SIG-M5 treated with dmso at 0.1 percent for 504 hours (cell line): Measurements from ENCODE around the gene CYP19A1.

ENCODE experiments used
- DNase-seq: peaks from one replicate; lab custom pipeline; 2025; ENCODE audit not compliant: unreplicated experiment; lab: John Stamatoyannopoulos, UW

Gene CYP19A1

GRCh38 chr15:51338496-51338895 is at the start of gene CYP19A1:
Gene CYP19A1, minus strand, starts transcription at chr15:51338596. Its CDS starts 95,684 bp downstream, at chr15:51242912.
- DNase-seq: no peak

DNA sequence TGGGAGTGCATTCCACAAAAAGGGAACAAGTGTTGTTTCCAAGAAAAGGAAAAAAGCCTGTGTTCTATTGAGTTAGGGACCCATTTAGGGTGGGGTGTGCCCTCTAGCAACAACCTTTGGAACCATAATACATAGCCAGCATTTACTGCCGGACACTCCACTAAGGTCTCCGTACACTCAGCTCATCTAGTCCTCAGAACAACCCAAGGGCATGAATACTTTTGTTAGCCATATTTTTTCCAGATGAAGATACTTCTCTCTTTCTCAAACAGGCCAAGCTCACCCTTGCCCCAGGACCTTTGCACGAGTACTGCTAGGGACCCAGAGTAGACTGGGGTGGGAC is 49.3 kb upstream of the CYP19A1 start:
- DNase-seq: no peak

GRCh38 chr15:51386960-51387698 is 48.7 kb upstream of the CYP19A1 start:
- DNase-seq: no peak

GRCh38 chr15:51386486-51386885 is 48.1 kb upstream of the CYP19A1 start:
- no peak for DNase-seq

DNA sequence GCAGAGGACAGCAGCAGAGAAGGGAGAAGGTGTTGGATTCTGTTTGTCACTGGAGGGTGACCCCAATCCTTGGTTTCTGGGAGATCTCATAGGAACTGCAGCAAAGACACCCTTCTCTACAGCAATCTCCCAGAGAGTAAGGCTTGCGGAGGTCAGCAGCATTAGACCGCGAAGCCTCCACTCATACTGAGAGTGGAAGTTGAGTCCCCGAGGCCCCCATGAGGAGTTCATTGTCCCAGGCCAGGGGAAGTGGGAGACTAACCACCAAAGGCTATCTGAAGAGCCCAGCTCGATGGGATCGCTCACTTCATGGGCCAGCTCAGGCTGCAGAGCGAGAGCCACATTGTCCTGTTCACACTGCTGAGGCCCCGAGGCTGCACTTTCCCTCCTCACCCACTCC is 47.6 kb upstream of the CYP19A1 start:
- DNase-seq: no peak

DNA sequence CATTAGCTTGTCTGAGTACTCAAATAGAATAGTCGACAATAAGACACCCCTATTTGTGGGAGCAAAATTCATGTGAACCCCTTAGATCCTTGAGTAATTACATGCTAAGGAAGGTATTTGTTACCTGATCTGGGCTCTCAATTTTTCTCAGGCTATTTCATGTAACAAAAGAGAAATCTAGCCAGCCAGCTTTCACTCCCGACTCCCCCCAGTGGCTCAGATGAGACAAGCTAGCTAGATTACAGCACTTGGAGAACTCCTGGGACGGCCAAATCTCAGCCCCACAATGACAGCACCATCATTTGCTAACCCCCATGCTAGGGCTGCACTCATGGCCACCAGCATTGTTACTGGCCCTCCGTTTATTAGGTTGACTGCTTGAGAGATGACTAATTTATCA is 44.4 kb upstream of the CYP19A1 start:
- peak; percentile 56 for DNase-seq

DNA sequence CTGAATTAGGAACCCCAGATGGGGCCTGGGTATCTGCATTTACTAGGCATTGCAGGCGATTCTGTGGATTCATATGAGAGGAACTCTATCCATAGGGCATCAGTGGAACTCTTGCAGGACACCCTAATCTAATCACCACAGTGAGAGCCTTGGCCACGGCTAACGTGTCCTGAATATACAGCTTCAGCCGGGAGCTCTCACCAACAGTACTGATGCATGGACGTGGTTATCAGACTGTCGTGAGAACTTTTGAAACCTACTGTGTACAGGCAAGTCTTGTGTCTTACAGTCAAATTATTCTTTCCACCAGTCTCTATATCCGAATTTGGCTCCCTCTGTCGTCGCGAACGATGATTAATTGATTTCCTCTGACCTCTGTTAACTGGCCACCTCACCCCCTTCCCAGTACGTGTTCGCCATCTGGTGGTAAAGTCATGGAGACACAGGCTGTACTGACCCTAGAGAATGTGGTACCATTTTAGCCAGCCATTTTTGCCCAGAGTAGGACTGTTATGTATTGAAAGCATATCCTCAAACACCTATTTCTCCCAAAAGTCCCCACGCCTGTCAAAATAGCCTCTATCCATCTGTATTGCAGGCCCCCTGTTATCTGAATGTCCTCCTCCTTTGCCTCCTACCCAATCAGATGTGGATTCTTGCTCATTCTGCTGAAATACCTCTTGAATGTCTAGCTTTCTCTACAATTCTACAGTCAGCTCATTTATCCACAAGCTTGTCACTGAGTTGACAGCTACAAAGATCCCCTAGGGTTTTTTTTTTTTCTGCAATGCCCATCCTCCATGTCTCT is 42.8 kb upstream of the CYP19A1 start:
- peak; percentile 86 for DNase-seq

DNA sequence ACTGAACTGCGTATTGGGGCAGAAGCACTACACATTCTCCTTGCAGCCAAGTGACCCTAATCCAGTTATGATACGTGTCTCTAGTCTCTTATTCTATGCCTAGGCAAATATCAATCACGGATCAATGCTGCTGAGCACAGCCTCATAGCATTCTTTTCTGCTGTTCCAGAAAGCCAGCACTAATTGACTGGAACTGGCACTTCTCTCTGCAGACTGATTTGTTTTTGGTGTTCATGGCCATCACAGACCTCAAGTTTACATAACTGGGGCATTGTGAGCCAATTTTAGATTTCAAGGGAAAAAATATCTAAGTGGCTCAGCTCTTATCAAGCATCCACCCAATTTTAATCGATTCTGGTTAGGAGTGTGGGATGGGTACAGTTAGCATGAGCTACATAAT is 41.0 kb upstream of the CYP19A1 start:
- DNase-seq: no peak

DNA sequence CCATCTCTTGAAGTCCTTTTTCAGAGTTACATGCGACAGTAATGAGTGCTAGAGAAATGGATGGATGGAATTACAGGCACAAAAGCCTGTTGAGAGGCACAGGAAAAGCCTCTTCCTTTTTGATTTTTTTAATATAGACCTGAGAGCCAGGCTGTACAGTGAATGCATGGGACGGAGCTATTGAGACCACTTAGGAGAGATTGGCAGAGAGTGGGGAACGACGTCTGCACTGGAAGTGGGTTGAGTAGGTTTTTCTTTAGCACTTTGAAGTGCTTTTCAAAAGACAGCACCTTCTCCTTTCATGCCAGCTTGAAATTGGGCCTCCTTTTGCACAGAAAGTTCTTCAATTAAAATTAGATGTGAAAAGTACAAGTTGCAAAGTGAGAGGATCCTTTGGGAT is 40.0 kb upstream of the CYP19A1 start:
- no peak for DNase-seq

DNA sequence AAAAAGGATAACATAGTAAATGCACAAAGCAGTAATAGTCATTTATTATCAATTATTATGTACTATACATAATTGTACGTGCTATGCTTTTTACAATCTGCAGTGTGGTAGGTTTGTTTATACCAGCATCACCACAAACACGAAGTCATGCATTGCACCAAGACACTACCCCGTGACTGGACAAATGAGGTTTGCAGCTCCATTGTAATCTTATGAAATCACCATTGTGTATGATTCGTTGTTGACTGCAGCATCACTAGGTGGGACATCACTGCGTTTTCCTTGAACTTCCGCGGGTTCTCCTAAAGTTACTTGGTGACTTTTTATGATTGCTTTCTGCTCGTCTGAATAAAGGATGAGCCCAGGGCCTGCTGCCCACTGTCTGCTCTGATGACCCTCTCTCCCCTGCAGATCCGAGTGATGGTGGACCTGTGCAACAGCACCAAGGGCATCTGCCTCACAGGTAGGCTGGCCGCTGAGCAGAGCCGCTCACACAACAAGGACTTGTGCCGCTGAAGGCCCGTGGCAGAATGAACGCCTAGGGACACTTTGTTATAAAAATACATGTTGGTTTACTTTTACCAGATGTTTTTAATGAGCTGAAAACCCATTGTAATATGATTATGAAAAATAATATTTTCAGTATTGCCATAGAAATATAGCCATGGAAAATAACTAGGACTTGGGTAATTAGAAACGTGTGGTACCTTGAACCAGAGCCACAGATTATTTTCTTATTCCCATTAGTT is 38.8 kb upstream of the CYP19A1 start:
- no peak for DNase-seq

DNA sequence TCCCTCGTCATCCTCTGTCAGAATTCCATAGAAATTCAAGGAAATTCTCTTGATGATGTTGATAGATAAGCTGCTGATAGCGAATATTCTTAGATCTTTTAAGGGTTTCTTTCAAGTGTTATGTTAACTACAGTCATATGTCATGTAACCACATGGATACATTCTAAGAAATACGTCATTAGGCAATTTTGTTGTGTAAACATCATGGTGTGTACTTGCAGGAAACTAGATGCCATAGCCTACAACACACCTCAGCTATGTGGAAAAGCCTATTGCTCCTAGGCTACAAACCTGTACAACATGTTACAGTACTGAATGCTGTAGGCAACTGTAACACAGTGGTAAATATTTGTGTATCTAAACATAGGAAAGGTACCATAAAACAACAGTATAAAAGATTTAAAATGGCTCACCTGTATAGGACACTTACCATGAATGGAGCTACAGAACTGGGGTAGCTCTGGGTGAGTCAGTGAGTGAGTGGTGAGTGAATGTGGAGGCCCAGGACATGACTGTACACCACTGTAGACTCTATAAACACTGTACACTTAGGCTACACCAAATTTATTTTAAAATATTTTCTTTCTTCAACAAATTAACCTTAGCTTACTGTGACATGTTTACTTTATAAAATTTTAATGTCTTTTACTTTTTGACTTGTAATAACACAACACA is 37.7 kb upstream of the CYP19A1 start:
- no peak for DNase-seq

- DNase-seq: no peak
These were observed 35.7 kb upstream of the CYP19A1 start for GRCh38 chr15:51374131-51374530.

GRCh38 chr15:51371266-51371665 is 32.9 kb upstream of the CYP19A1 start:
- no peak for DNase-seq

DNA sequence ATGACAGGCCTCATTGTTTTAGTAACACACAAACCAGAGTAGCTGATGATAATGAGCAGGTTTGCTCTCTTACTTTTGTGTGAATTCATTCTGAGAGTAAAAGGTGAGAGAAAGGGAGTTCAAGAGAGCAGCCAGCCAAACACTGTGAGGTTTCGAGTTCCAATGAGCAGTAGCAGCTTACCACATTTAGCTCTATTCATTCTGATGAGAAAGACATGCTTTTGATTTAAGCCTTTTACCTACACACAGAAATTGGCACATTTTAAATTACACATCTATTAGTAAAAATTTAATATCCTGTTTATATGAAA is 31.0 kb upstream of the CYP19A1 start:
- no peak for DNase-seq

DNA sequence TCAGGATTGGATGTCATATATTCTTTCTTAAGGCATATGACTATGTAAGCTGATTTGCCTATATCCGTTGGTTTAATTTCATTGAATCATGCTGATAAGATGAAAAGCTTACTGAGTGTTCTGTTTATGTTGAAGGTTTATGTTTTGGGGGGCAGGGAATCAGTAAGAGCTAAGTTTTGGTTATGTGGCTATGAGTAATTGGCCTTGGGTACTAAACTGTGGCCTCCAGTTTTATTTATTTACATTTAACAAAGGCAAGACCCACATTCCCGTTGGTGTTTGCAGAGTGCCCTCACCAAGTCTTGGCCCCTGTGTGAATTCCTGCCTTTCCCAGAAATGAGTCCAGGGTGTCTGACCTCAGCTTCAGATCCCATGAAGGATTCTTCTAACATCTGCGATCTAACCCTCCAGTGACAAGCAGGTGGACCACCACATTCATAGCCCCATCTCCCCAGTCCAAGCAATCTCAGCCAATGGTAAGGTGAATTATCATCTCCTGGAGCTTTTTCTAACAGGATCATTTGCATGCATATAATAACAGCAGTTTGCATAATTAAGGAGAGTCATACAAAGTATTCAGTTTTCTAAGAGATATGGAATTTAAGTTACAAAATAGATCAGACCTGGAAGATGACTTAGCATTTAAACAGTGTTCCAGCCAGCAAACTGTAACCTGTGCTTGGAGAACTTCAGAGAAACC is 30.5 kb upstream of the CYP19A1 start:
- DNase-seq: no peak

GRCh38 chr15:51368307-51368706 is 29.9 kb upstream of the CYP19A1 start:
- no peak for DNase-seq

GRCh38 chr15:51367322-51367976 is 29.1 kb upstream of the CYP19A1 start:
- peak; percentile 10 for DNase-seq

DNA sequence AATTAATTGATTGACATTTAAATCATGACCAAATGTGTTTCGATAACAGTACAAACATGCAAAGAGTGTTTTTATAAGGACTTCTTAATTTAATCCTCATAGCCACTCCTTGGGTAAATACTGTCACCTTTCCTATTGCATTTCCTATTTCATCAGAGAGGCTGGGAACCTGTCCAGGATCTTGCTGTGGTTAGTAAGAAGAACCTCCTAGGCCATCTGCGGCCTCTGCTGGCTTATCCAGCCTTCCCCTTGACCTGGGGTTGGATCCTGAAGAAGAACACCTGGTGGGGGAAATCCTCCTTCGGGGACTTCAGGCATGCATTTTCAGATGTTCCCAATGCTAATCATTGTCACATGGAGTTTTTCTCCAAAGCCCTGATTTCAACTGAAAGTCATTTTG is 28.5 kb upstream of the CYP19A1 start:
- peak; percentile 19 for DNase-seq

DNA sequence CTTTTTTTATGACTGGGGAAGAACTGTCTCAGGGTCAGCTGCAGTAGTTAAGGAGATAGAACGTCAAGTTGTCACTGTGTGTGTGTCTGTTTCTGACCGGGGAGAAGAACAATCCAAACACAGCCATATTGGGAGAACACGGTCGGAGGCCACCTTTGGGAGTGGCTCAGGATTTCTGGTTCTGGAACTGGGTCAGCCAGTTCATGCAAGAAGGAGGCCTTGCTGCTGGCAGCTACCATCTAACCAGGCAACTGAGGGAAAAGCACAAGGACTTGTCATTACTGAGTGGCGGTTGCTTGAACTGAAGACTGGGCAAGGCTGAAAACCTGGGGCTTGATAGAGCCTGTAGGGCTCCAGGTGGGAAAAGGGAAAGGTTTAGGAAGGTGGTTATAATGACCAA is 27.7 kb upstream of the CYP19A1 start:
- no peak for DNase-seq

DNA sequence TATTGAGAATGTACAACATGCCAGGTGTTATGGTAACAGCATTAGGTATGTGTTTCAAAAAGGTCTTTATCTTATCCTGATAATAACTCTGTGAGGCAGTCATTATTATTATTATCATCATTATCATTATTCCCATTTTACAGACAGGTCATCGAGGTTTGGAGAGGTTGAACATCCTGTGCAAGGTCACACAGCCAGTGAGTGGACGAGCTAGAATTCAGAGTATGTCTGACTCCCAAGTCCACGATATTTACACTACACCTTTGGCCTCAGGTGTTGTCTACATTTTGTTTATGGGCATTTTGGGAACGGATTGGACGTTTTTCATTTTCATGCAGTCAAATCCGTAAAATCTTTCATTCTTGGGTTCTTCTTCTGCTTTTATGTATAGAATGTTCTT is 27.0 kb upstream of the CYP19A1 start:
- no peak for DNase-seq
